NCI-H128 (cell line): ENCODE data around the gene MAIP1.

ENCODE experiments used
- DNase-seq: peaks from one replicate; lab custom pipeline; 2025; ENCODE audit not compliant: unreplicated experiment; lab: John Stamatoyannopoulos, UW

Gene MAIP1

GRCh38 chr2:199946836-199947235, 8.5 kb upstream of the MAIP1 start:
- no peak for DNase-seq

GRCh38 chr2:199950396-199950795, 5.0 kb upstream of the MAIP1 start:
- DNase-seq = no peak

GRCh38 chr2:199951023-199951422, 4.4 kb upstream of the MAIP1 start:
- no peak for DNase-seq

GRCh38 chr2:199955007-199955338, 409 bp upstream of the MAIP1 start:
- DNase-seq = no peak

- no peak for DNase-seq
Measured at GRCh38 chr2:199956062-199956380, 639 bp downstream of the MAIP1 start.

- no peak for DNase-seq
Measured at GRCh38 chr2:199958014-199958413, 2.6 kb downstream of the MAIP1 start.

- DNase-seq = no peak
Measured at GRCh38 chr2:199962203-199962602, 6.8 kb downstream of the MAIP1 start.

- DNase-seq = no peak
Measured at GRCh38 chr2:199966405-199966804, 11.0 kb downstream of the MAIP1 start.

GRCh38 chr2:199966976-199967375, 11.6 kb downstream of the MAIP1 start:
- DNase-seq = no peak

GRCh38 chr2:199968126-199968525, 12.7 kb downstream of the MAIP1 start:
- DNase-seq = no peak

GRCh38 chr2:199972088-199972626, 16.8 kb downstream of the MAIP1 start:
- DNase-seq = no peak

GRCh38 chr2:199973703-199974102, 18.3 kb downstream of the MAIP1 start:
- no peak for DNase-seq

GRCh38 chr2:199975273-199975895, 20.0 kb downstream of the MAIP1 start:
- DNase-seq = no peak

GRCh38 chr2:199977984-199978415, 22.6 kb downstream of the MAIP1 start:
- no peak for DNase-seq

- DNase-seq = no peak
Measured at GRCh38 chr2:199979398-199979797, 24.0 kb downstream of the MAIP1 start.

GRCh38 chr2:199979832-199980628, 24.6 kb downstream of the MAIP1 start:
- peak; percentile 6 for DNase-seq

- no peak for DNase-seq
Measured at GRCh38 chr2:199982126-199982843, 26.9 kb downstream of the MAIP1 start.

- no peak for DNase-seq
Measured at GRCh38 chr2:199983534-199983933, 28.2 kb downstream of the MAIP1 start.

- no peak for DNase-seq
Measured at GRCh38 chr2:199984159-199984558, 28.8 kb downstream of the MAIP1 start.

GRCh38 chr2:199984755-199985154, 29.4 kb downstream of the MAIP1 start:
- DNase-seq = no peak

GRCh38 chr2:199985625-199986207, 30.3 kb downstream of the MAIP1 start:
- DNase-seq = no peak

- no peak for DNase-seq
Measured at GRCh38 chr2:199987586-199987985, 32.2 kb downstream of the MAIP1 start.
